Activated T-helper 1 cell treated with anti-CD3 and anti-CD28 coated beads, Interleukin-2, amount 50 U/mL, for 16 hours (primary cell): ENCODE measurements around the gene FAM83D.

Experiments used
- DNase-seq, 2 donors: peaks; one replicate each; pipeline ENCODE4 v3.0.0-alpha.2; 2020; ENCODE audit warnings: low read depth in 1 of 2, low spot score in 1 of 2

FAM83D gene, protein sequence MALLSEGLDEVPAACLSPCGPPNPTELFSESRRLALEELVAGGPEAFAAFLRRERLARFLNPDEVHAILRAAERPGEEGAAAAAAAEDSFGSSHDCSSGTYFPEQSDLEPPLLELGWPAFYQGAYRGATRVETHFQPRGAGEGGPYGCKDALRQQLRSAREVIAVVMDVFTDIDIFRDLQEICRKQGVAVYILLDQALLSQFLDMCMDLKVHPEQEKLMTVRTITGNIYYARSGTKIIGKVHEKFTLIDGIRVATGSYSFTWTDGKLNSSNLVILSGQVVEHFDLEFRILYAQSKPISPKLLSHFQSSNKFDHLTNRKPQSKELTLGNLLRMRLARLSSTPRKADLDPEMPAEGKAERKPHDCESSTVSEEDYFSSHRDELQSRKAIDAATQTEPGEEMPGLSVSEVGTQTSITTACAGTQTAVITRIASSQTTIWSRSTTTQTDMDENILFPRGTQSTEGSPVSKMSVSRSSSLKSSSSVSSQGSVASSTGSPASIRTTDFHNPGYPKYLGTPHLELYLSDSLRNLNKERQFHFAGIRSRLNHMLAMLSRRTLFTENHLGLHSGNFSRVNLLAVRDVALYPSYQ

DNA sequence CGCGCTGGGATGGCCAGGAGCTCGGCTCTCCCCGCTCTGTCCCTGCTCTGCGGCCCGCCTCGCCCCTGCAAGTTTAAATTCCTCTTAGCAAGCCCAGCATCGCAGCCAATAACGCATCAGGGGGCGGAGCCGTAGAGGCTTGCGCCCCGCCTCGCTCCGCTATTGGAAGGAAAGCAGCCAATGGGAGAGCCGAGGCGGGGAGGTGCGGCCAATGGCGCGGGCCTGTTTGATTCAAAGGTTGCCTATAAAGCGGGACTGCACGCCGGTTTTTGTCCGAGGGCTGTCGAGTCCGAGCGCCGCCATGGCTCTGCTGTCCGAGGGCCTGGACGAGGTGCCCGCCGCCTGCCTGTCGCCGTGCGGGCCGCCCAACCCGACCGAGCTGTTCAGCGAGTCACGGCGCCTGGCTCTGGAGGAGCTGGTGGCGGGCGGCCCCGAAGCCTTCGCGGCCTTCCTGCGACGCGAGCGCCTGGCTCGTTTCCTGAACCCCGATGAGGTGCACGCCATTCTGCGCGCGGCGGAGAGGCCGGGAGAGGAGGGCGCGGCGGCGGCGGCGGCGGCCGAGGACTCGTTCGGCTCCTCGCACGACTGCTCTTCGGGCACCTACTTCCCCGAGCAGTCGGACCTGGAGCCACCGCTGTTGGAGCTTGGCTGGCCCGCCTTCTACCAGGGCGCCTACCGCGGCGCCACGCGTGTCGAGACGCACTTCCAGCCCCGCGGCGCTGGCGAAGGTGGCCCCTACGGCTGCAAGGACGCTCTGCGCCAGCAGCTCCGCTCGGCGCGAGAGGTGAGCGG, at the start of gene FAM83D:
FAM83D (plus strand) TSS at position 276 of the 792 bp plus-strand sequence; CDS start at position 302, 26 bp downstream.
- peak; percentile 75 to 89 for DNase-seq

DNA sequence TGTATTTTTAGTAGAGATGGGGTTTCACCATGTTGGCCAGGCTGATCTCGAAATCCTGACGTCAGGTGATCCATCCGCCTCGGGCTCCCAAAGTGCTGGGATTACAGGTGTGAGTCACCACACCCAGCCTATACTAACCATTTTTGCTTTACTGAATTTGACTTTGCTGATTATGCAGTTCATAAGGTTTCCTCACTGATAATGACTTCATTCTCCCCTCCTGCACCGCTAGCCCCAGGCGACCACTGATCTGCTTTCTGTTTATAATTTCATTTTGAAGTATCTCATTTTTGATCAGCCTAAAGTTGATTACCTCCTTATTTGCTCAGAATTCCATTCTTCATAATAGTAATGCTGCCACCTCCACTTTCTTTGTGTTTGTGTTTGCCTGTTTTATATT, 48.7 kb upstream of the FAM83D start:
- no peak for DNase-seq

DNA sequence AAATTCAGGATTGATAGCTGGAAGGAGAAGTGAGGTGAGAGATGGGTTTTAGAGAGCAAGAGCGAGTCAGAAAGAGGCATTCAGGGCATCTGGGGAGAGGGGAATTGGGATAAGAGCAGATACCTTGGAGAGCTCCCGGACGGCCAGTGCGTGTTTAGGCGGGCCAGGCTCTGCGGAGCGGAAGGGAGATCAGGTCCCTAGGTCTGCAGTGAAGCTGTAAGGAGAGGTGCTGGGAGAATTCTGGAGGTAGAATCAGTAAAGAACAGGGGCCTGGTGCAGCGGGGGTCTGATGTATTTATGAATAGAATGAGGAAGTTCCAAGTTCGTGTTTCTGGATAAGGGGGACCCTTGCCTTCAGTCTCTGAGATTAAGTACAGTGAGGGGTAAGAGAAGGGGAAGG, 47.4 kb upstream of the FAM83D start:
- DNase-seq: no peak

DNA sequence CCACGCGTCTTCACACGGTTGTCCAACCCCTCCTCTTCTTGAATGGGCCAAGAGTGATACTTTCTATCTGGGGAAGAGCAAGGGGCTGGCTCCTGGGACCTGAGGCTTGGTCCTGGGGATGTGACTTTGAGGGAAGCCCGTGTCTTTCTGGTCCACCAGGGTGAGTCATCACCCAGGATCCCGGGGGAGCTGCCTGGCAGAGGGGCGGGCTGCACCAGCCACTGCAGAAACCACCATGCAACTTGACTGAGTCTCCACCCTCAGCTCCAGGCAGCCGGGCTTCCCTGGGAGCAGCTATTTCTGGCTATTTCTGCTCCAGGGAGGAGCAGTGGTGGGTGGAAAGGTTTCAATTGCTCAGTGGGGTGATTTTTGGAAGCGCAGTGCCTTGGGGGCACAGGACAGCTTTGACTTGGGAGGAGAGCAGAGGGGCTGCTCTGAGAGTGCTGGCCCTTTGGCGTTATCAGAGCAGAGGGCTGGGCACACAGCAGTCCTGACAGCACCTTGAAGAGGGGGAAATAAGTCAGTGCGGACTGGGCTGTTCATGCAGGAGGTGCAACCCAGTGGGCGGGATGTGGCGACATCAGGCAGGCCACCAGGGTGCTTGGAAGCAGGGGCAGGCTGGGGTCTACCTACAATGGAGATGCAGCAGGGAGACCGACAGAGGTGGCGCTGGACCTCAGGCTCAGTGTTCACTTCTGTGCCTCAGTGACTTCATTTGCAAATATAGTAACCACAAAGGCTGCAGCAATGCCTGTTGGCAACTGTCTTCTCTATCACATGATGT, 45.1 kb upstream of the FAM83D start:
- DNase-seq: no peak

DNA sequence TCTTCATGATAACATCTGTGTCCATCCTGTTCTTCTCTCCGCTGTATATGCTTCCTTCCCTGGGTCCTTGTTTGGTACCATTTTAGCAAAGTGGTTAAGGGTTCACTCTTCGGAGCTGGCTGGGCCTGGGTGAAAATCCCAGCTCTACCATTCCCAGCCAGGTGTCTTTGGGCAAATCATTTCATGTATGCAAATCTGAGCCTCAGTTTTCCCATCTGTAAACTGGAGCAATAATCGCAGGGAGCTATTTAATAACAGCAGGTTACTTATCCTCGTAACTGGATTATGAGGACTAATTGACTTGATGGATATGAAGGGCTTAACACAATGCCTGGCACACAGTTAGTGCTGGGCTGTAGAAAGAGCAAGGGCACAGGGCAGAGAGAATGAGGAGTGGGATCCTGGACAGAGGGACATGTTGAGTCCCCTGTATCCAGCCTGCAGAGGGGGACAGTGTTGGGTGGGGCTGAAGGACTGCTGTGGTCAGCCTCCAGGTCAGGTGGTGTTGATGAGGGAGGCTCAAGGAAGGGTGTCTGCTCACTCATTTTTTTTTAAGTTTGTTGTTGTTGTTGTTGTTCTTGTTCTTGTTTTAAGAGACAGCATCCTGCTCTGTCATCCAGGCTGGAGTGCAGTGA, 44.3 kb upstream of the FAM83D start:
- no peak for DNase-seq

DNA sequence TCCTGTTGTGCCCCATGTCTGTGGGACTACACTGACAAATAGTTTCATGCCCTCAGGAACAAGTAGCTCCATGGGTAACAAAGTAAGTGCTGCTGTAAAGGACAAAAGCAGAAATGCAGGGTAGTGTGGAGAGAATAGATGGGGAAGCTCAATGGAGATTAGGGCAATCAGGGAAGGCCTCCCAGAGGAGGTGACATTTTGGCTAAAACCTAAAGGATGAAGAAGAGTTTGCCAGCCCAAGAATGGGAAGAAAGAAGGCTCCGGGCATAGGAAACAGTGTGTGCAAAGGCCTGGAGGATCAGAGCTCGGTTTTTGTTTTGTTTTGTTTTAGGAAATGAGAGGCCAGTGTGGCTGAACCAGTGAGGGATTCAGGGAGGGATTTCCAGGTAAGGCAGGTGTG, 43.6 kb upstream of the FAM83D start:
- DNase-seq: no peak

DNA sequence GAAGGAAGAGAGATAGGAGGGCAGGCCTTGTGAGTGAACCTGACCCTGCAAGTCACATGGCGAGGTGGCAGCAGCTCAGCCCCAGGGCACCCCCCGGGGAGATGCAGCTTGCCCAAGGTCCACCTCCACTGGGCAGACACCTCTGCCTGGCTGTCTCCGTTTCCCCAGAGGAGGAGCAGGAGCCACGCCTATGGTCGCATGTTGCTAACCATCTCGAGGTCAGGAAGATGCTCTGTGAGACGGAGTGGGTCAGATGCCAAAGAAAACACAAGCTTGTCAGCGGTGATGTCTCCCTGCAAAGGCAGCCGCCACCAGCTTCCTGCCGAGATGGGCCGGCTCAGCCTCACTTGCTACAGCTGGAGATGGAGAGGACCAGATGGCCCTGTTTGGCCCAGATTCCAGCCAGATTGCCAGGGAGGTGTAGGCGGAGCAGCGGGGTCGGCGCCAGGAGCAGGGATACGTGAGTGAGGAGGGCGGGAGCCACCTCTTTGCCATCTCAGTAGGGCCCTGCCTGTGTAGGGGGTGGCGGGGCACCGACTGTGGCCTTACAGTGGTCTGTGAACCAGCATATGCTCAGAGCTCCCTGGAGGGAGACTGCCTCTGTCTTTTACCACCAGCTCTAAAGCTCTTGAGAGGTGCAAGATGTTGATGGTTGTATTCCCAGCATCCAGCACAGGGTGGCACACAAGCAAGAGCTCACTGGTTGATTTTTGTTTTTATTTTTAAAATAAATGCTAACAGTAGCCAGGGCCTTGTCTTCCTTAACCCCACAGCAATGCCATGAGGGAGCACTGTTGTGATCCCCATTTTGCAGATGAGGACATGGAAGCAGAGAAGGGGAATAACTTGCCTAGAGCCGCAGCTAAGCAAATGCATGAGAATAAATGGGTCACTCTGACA, 42.9 kb upstream of the FAM83D start:
- DNase-seq: no peak

DNA sequence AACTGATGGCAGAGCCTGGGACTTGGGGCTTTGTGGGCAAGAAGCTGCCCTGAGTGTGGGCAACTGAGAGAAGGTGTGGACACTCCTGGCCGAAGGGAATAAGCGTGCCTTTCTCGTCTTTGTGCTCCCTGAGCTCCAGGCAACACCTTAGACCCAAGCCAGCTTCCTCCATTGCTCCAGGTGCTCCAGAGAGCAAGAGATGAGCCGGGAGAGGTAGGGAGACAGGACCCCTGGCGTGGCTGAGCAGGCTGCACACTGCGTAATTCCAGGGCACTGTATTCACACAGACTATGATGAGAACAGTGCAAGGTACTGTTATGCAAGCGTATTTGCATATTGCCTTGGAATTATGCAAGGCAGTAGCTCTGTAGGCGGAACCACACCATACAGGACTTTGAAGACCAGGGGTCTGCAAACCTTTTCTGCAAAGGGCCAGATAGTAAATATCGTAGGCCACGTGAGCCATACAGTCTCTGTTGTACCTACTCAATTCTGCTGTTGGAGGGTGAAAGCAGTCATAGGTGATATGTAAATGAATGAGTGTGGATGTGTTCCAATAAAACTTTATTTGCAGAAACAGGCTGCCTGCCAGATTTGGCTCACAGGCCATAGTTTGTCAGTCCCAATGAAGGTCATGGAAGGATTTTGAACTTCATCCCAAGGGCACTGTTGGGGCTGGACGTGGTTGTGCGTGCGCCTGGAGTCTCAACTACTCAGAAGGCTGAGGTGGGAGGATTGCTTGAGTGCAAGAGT, 42.1 kb upstream of the FAM83D start:
- no peak for DNase-seq

DNA sequence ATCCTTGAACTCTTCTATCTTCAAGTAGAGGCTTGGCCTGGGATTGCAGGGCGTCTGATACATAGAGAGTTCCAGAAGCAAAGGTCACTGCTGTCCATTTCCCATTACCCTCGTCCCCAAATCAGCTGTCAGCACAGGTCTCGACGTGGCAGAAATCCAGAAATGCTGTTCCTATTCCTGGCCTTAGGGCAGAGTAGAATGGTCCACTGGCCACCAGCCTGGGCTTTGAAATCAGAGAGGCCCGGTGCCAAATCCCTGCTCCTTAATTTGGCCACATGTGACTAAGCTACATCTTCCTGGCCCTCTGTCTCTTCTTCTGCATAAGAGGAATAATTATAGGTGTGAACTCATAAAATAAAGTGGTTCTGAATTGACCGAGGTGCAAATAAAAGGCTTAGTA, 40.9 kb upstream of the FAM83D start:
- no peak for DNase-seq

DNA sequence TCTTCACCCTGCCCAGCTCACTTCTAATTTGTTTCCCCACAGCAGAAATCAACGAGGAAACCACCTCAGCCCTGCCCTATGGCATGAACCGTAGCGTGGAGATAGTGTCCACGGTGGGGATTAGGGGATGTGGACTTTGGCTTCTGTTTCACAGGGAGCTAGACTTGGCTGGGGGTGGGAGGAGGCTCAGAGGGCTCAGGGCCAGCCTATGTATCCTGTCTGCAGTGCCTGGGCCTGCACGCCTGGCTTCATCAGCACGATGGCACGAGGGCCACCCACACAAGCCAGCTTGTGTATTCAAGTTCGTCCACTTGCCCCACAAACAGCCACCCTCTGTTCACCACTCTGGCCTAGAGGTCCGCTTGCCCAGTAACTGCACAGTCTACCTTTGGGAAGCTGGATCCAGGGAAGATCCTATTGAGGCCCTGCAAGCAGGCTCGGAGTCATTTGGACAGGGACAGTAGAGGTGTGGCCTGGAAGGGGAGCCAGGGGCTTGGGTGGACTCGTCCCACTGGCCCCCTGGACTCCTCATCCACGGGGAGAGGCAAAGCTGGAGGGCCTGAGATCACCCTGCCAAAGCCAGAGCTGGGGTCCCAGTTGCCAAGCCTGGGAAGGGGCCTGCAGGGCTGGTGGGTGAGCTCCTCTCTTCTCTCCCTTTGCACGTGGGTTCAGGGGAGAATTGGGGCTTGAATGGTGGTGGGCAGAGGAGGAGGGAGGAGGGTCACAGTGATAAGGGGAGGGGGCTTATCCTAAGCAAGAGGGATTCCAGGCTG, 38.0 kb upstream of the FAM83D start:
- DNase-seq: no peak

DNA sequence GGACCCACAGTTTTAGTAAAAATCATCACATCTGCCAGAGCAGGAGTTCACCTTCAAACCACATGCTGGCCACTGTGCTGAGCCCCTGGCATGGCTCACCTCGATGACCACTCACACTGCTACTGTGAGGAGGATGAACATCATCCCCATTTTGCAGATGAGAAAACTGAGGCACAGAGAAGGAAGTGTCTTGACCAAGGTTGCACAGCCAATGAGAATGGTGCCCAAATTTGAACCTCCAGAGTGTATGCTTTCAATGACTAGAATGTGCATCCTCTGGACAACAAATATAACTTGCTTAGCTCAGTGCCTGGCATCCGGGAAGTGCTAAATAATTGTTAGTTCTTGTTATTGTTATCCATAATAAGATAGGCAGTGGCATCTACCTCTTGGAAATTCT, 37.2 kb upstream of the FAM83D start:
- no peak for DNase-seq

DNA sequence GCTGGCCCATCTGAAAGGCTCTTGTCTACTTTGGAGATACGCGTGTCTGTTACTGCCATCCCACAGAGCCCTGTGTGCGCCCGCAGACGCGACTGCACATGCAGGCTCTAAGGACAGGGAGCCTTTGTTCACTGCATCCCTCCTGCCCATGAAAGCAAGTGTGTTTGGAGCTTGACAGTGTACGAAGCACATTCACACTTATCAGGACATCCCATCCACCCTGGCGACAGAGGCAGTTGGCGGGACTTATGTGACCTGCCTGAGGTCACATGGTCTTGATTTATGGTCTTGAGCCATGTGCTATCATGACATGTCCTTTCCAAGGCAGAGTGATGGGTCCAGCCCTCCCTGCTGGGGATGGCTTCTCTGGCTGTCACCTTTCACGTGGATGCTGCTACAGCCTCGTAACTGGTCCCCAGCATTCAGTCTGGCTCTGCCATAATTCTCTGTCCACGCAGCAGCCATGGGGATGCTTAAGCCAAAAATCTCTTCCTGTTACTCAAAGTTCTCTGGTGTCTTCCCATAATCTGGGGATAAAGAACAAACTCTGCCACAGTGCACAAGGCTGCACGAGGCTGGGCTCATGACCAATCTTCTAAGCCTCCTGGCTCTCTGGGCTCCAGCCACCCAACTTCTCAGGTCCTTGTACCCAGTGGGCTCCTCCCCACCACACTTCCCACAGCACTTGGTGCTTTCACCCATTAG, 36.3 kb upstream of the FAM83D start:
- DNase-seq: no peak

DNA sequence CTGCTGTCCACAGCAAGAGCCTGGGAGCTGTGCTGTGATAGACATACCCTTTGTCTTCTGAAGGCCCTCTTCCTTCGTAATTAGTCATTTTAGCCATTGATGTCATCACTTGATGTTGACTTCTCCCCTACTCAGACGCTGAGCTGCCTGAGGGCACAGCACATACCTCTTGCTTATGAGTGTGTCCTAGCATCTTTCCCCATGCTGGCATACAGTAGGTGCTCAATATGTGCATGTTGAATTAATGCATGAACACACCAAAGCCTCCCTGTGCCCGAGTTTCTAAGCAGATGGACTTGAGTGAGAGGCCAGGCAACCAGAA, 35.8 kb upstream of the FAM83D start:
- no peak for DNase-seq

DNA sequence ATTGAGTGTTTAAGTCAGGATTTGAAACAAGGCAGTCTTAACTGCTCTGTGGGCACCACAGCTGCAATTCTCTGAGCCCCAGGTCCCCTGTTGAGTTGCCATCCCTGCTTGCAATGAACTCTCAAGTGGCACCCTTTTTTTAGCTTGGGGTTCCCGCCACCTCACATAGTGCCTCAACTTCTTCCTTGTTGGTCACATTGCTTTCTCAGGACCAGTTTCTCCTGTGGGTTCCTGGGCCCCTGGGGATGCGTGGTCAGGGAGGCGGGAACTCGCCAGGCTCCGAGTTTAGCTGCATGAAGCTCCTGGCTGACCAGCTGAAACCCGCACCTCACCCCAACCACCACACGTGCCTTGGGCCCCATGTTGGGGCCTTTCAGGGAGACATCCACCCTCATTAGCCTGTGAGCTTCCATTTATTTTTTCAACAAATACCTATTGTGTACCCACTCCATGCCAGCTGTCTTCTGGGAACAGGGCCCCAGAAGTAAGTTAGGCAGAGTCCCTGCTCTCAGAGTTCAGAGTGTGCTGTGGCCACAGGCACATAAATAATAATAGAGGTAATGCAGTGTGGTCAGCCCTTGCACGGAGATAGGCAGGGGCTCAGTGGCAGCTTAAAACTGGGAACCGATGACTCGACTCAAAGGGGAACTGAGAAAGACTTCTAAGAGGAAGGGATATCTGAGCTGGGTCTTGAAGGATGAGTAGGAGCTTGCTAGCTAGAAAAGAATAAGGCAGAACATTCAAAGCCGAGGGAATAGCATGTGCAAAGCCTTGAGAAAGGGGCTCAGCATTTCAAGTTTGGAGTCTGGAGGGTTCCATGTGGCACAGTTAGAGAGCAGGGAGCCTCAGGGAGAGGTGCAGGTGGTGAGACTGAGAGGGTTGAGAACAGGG, 33.9 kb upstream of the FAM83D start:
- no peak for DNase-seq

DNA sequence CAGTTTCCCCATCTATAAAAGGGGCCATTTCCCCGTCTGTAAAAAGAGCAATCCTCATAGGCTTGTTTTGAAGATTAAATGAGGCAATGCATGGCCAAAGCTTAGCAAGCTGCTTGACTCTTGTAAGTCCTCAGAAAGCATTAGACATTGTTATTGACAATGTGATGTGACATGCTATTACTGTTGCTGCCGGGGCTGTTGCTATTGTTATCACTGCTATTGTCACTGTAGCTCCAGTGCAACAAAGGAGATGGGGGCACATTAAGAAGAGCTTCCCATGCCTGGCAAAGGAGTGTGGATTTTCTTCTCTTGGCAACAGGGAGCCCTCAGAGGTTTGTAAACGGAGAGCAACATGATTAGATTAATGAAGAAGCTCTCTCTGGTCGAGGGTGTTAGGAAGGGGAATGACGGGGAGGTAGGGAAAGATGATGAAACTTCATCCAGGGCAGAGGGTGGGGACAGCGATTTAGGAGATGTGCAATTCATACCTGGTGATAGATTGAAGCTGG, 33.1 kb upstream of the FAM83D start:
- DNase-seq: no peak

DNA sequence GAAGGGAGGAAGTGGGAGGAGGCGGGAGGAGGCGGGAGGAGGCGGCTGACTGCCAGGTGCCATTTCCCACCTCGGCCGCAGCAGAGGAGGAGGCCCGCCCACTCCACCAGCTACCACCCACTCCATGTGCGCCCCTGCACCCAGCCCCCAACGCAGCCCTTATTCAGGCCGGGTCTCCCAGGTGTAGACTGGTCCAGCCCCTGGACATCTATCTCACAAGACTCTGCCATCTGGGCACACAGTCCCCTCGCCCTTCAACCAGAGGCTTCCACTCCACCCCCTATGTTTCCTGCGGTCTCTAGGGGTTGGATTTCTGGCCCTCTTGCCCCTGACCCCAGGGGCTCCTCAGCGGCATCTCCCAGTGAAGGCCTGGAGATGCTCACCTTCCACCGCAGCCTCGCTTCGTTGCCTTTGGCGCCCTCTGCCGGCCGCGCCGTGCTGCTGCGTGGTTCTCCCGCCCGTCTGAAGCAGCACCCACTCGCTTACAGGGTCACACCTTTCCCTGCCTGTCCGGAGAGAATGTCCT, 32.6 kb upstream of the FAM83D start:
- peak; percentile 71 to 75 for DNase-seq
